ENCODE measurements around the gene LY9.
"Not testable (repeated sequence)": the region's sequence is repeated elsewhere in the genome, so short reads cannot be mapped to it uniquely, and the experiment has no call there.

Gene LY9

DNA sequence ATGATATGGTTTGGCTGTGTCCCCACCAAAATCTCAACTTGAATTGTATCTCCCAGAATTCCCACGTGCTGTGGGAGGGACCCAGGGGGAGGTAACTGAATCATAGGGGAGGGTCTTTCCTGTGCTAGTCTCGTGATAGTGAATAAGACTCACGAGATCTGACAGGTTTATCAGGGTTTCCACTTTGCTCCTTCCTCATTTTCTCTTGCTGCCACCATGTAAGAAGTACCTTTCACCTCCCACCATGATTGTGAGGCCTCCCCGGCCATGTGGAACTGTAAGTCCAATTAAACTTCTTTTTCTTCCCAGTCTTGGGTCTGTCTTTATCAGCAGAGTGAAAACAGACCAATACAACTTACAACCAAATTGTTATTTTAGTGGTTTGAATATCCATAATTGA is 71.7 kb downstream of the LY9 start:
- not testable (repeated sequence) for DNase-seq

DNA sequence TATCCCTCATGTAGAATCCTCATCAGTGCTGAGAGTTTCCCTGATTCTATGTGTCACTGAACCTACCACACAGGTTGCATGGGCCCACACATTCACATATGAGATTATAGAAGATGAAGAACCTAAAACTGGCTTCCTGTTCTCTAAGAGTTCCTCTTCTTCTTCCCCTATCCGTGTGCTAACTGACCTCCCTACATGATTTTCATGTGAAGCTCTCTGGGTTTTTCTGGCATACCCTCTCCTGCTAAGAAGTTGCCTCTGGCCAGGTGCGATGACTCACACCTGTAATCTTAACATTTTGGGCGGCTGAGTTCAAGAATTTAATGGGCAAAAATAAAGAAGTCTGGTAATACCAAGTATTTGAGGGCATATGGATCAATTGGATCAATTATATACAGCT is 72.2 kb downstream of the LY9 start:
- no peak for DNase-seq

DNA sequence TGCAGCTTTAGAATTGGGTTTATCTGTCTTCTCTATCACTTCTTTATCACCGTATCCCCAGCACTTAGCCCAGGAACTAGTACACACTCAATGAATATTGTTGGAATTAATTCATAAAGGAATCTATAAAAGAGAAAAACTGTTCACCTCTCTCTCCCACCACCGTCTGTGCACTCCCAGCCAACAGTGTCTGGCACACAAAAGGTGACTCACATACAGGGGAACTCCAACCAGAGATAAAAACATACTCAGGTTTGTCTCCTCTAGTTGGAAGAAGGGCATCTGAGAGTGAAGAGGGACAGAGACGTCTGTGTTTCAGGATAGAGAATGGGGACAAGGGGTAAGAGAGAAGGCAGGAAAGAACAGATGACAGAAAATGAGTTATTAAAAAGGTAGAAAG is 79.0 kb downstream of the LY9 start:
- no peak for DNase-seq

DNA sequence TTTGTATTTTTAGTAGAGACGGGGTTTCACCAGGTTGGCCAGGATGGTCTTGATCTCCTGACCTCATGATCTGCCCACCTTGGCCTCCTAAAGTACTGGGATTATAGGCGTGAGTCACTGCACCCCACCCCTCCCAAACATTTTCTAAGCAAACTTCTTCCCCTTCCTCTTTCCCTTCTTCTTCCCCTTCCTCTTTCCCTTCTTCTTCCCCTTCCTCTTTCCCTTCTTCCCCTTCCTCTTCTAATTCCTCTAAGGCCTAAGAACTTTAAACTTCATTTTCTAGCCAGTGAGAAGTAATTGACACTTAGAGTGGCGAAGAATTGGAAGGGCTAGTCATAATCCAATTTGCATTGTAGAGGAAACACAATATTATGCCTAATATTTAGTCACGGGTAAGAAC is 79.6 kb downstream of the LY9 start:
- not testable (repeated sequence) for DNase-seq

- DNase-seq: no peak
Measured at GRCh38 chr1:160876311-160876710, 80.3 kb downstream of the LY9 start.

- DNase-seq: no peak
Measured at GRCh38 chr1:160877221-160877620, 81.2 kb downstream of the LY9 start.
